Tibial artery (tissue), 4 donors: ENCODE measurements around the gene PSMC3.

Source experiments
- DNase-seq, 2 donors: peaks; one replicate each; pipeline ENCODE4 v3.0.0-alpha.2; 2019
- H3K27ac ChIP-seq, 2 donors: fragments of 200-600 bp; sonication (generic) in 1 of 2; 1 replicate in 1 of 2; 2 replicates in 1 of 2; pipeline ENCODE4 v1.5.1; 2018 to 2019; ENCODE audit warnings: mild to moderate bottlenecking in 1 of 2
- H3K27me3 ChIP-seq, 2 donors: fragments of 200-600 bp; sonication (generic) in 1 of 2; one replicate each; pipeline versions ENCODE4 v1.5.1 to v1.6.0; 2016 to 2019
- H3K36me3 ChIP-seq, 3 donors: fragments of 200-600 bp; sonication (generic) in 2 of 3; one replicate each; pipeline ENCODE4 v1.5.1; 2016 to 2019; ENCODE audit warnings: mild to moderate bottlenecking in 2 of 3
- H3K4me1 ChIP-seq, 4 donors: fragments of 200-600 bp; sonication (generic) in 2 of 4; 1 replicate in 3 of 4; 2 replicates in 1 of 4; pipeline ENCODE4 v1.5.1; 2016 to 2019
- H3K4me3 ChIP-seq, 2 donors: fragments of 200-600 bp; sonication (generic) in 1 of 2; 1 replicate in 1 of 2; 2 replicates in 1 of 2; pipeline ENCODE4 v1.5.1; 2018 to 2019; ENCODE audit warnings: mild to moderate bottlenecking in 2 of 2
- H3K9me3 ChIP-seq, 3 donors: fragments of 200-600 bp; sonication (generic) in 1 of 3; one replicate each; pipeline ENCODE4 v1.5.1; 2016 to 2019
- intact Hi-C: fragments of 100-400 bp; cut with DNase I; formaldehyde crosslinking; loops from one replicate; pipeline ENCODE4 v1.15.0; 2023; ENCODE audit warnings: low total_unique reads
- TF ChIP-seq, protein P1 (sequence below), 2 experiments: fragments of 200-600 bp in 1 of 2; fragments of 450-650 bp in 1 of 2; IDR thresholded peaks; one replicate each; pipeline ENCODE4 v1.5.1; 2017 to 2019; ENCODE audit warnings: antibody characterized with exemption in 2 of 2, mild to moderate bottlenecking in 1 of 2, moderate library complexity in 1 of 2

Gene PSMC3

DNA sequence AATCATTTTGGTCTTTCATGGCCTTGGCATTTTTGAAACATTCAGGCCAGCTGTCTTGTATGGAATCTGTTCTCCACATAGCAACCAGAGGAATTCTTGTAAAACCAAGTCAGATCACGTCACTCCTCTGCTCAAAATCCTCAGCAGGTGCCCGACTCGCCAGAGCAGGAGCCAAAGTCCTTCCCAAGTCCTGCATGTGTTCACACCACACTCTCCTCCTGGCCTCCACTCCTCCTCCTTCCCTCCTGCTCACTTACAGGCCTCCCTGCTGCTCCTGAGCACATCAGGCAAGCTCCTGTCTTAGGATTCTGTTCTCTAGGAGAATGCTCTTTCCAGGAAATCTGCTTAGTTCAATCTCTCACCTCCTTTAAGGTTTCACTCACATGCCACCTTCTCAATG is 6.9 kb upstream of the PSMC3 start:
- H3K4me1 ChIP-seq = peaks cover 0 to 3% (median 0%) of the 10 kb centered on the region in 4 donors
- no peaks in the 10 kb centered on the region for H3K9me3 ChIP-seq
- DNase-seq = no peak
- TF ChIP-seq, protein P1, sequence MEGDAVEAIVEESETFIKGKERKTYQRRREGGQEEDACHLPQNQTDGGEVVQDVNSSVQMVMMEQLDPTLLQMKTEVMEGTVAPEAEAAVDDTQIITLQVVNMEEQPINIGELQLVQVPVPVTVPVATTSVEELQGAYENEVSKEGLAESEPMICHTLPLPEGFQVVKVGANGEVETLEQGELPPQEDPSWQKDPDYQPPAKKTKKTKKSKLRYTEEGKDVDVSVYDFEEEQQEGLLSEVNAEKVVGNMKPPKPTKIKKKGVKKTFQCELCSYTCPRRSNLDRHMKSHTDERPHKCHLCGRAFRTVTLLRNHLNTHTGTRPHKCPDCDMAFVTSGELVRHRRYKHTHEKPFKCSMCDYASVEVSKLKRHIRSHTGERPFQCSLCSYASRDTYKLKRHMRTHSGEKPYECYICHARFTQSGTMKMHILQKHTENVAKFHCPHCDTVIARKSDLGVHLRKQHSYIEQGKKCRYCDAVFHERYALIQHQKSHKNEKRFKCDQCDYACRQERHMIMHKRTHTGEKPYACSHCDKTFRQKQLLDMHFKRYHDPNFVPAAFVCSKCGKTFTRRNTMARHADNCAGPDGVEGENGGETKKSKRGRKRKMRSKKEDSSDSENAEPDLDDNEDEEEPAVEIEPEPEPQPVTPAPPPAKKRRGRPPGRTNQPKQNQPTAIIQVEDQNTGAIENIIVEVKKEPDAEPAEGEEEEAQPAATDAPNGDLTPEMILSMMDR (IDR thresholded peaks at IDR 0.05) = no peak
- H3K36me3 ChIP-seq = no peaks in the 10 kb centered on the region
- no peaks in the 10 kb centered on the region for H3K27me3 ChIP-seq
- no peak overlapping the region for H3K4me3 ChIP-seq
- no peak overlapping the region for H3K27ac ChIP-seq
- intact Hi-C loops = no loop called here

DNA sequence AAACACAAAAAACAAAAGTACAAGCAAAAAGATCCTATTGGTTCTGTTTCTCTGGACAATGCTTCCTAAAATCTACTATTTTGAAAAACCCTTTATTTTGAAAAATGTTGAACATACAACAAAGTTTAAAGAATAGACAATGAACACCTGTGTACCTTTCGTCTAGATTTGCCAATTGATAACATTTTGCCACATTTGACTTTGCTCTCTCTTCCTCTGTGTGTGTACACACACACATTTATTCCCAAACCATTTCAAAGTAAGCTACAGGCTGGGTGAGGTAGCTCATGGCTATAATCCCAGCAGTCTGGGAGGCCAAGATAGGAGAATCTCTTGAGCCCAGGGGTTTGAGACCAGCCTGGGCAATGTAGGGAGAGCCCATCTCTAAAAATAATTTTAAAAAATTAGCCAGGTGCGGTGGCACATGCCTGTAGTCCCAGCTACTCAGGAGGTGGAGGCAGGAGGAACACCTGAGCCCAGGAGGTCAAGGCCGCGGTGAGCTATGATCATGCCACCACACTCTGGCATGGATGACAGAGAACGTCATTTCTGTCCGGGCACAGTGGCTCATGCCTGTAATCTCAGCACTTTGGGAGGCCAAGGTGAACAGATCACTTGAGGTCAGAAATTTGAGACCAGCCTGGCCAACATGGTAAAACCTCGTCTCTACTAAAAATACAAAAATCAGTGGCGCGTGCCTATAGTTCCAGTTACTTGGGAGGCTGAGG is 5.3 kb upstream of the PSMC3 start:
- intact Hi-C loops = no loop called here
- Histone ChIP-seq H3K4me1 (peaks cover 0 to 3% (median 0%) of the 10 kb centered on the region in 4 donors), H3K36me3 (no peaks in the 10 kb centered on the region), H3K4me3 (no peak overlapping the region), H3K27me3 (no peaks in the 10 kb centered on the region), H3K9me3 (no peaks in the 10 kb centered on the region), H3K27ac (no peak overlapping the region)
- DNase-seq = no peak
- TF ChIP-seq, protein P1 (IDR thresholded peaks at IDR 0.05) = no peak

DNA sequence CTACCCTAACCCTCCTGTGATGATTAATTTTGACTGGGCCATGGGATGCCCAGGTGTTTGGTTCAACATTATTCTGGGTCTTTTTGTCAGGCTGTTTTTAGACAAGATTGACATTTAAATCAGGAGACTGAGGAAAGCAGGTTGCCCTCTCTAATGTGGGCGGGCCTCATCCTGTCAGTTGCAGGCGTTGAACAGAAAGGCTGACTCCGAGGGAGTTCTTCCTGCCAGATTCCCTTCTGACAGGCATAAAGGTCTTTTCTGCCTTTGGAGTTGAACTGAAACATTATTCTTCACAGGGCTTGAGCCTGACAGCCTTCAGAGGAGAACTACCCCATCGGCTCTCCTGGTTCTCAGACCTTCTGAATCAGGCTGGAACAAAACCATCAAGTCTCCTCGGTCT is 4.3 kb upstream of the PSMC3 start:
- TF ChIP-seq, protein P1 (IDR thresholded peaks at IDR 0.05) = no peak
- no peak for DNase-seq
- peaks cover 0 to 6% (median under 1%) of the 10 kb centered on the region in 4 donors for H3K4me1 ChIP-seq
- no peaks in the 10 kb centered on the region for H3K36me3 ChIP-seq
- intact Hi-C loops = no loop called here
- H3K9me3 ChIP-seq = no peaks in the 10 kb centered on the region
- no peak overlapping the region for H3K4me3 ChIP-seq
- H3K27me3 ChIP-seq = no peaks in the 10 kb centered on the region
- H3K27ac ChIP-seq = no peak overlapping the region

DNA sequence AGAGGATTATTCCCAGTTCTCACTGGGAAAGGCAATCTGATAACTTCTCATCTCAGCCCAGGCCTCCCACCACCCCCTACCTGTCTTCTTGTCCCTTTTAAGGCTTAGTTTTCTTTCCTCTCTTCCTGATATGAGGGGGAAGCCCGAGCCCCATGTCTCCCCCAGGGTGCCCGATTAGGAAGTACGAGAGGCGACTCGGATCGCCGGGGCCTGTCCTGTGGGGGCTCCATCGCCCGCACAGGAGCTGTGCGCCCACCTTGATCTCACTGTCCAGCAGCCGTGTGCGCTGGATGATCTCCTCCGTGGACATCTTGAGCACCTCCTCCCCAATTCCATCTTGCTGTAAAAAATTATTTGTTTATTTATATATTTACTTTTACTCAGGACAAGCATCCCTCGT is 628 bp downstream of the PSMC3 start:
- peak overlapping the region; percentile 93 to 95 for H3K27ac ChIP-seq
- H3K36me3 ChIP-seq = peaks cover 38 to 47% (median 44%) of the 10 kb centered on the region in 3 donors
- TF ChIP-seq, protein P1 (IDR thresholded peaks at IDR 0.05) = no peak
- peaks cover 0 to 17% (median 12%) of the 10 kb centered on the region in 4 donors for H3K4me1 ChIP-seq
- H3K4me3 ChIP-seq = peak overlapping the region; percentile 83 to 87
- no peak for DNase-seq
- no peaks in the 10 kb centered on the region for H3K27me3 ChIP-seq
- intact Hi-C loops = no loop called here
- H3K9me3 ChIP-seq = no peaks in the 10 kb centered on the region

DNA sequence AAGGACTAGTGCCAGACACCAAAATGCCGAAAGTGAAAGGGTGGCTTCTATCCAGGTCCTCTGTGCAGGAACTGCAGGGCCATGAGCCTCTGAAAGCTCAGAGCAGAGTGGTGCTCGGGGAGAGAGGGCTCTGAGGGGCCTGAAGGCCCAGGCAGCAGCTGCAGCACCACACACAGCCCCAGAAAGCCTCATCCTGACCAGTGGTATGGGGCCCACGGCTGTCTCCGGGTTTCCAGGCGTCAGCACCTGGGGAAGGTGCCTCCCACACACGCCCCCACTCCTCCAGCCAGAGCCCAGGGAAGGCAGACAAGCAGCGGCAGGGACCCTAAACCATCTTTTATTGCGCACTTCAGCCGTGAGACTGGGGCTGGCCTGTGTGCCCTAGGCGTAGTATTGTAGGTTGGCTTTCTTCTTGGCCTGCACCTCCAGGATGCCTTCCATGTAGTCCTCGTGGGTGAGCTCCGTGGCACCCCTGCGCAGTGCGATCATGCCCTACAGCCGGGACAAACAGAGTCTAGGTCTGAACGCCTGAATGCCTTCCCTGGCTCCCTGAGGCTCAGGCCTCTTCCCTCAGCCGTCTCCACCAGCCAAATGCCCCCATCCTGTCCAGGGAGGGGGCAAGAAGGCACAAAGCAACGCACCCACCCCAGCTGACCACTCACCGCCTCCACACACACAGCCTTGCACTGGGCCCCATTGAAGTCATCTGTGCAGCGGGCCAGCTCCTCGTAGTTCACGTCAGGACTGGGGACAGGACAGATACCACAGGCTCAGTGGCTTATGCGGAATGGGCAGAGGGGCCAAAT is 7.6 kb downstream of the PSMC3 start:
- H3K4me1 ChIP-seq = peaks cover 4 to 36% (median 32%) of the 10 kb centered on the region in 4 donors
- peak overlapping the region; percentile 23 to 86 for H3K27ac ChIP-seq
- H3K4me3 ChIP-seq = no peak overlapping the region
- no peaks in the 10 kb centered on the region for H3K9me3 ChIP-seq
- peaks cover 60 to 84% (median 79%) of the 10 kb centered on the region in 3 donors for H3K36me3 ChIP-seq
- TF ChIP-seq, protein P1 (IDR thresholded peaks at IDR 0.05) = no peak
- intact Hi-C loops = loop anchor here (10.0 kb wide), 2 partner anchors 156 to 244 kb away; partner anchors contain the start of genes ARFGAP2, KBTBD4 and NDUFS3
- no peak for DNase-seq
- no peaks in the 10 kb centered on the region for H3K27me3 ChIP-seq
